GM15510 (cell line): ENCODE data around the gene ITGA2B.
A peak's percentile ranks its signal among the peaks of the same experiment; 100 is the strongest.

Source experiments
- POLR2A ChIP-seq: IDR thresholded peaks from 3 replicates; pipeline ENCODE4 v1.6.1; 2011; ENCODE audit warnings: borderline replicate concordance; ENCODE audit not compliant: insufficient read length; ENCODE audit errors: extremely low read depth

The ITGA2B gene

DNA sequence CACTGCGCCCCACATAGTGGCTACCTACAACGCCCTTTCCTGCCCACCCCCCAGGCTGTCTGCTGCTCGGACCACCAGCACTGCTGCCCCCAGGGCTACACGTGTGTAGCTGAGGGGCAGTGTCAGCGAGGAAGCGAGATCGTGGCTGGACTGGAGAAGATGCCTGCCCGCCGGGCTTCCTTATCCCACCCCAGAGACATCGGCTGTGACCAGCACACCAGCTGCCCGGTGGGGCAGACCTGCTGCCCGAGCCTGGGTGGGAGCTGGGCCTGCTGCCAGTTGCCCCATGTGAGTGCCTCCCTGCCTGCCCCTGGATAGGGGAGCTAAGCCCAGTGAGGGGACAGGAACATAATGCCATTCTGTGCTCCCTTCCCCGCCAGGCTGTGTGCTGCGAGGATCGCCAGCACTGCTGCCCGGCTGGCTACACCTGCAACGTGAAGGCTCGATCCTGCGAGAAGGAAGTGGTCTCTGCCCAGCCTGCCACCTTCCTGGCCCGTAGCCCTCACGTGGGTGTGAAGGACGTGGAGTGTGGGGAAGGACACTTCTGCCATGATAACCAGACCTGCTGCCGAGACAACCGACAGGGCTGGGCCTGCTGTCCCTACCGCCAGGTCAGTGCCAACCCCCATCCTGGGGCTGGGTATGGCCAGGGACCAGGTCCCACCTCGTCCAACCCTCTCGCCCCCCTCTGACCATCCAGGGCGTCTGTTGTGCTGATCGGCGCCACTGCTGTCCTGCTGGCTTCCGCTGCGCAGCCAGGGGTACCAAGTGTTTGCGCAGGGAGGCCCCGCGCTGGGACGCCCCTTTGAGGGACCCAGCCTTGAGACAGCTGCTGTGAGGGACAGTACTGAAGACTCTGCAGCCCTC, 37.3 kb downstream of the ITGA2B start:
- no peak for TF ChIP-seq POLR2A

DNA sequence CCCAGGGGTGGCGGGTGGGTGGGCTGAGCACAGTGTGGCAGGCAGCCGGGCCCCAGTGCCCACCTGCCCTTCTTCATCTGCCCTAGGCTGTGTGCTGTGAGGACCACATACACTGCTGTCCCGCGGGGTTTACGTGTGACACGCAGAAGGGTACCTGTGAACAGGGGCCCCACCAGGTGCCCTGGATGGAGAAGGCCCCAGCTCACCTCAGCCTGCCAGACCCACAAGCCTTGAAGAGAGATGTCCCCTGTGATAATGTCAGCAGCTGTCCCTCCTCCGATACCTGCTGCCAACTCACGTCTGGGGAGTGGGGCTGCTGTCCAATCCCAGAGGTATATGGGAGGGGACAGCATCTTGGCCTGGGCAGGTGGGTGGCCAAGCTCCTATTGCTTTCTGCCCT, 38.0 kb downstream of the ITGA2B start:
- no peak for TF ChIP-seq POLR2A

DNA sequence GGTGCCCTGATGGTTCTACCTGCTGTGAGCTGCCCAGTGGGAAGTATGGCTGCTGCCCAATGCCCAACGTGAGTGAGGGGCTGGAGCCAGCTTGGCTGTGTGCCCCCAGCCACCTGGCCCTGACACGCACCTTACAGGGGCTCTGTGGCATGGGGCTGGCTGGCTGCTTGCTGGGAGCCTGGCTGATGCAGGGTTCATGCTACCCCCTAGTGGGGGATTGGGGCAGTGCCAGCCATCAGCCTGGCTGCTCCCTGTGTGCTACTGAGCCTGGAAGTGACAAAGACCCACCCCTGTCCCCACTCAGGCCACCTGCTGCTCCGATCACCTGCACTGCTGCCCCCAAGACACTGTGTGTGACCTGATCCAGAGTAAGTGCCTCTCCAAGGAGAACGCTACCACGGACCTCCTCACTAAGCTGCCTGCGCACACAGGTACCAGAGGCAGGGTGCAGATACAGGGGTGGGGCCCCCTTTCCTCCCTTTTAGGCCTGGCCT, 38.7 kb downstream of the ITGA2B start:
- no peak for TF ChIP-seq POLR2A

DNA sequence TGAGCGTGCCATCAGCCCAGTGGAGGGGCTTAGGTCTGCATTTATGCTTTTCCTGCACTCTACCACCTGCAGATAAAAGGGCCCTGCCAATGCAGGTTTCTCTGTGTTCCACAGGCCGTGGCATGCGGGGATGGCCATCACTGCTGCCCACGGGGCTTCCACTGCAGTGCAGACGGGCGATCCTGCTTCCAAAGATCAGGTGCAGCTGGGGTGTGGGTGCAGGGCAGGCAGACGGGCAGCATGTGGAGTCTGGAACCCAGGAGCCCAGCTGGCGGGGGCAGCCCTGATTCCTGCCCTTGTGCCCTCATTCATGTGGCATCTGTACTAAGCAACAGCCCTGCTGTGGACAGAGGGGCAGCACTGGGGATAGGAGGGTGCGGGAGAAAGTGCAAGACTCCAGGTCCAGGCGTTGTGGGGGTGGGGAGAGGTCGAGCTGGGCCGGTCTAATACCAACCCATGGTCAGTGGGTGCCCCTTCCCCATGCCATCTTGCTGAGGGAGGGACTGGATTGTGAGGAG, 39.8 kb downstream of the ITGA2B start:
- TF ChIP-seq POLR2A, result no peak

DNA sequence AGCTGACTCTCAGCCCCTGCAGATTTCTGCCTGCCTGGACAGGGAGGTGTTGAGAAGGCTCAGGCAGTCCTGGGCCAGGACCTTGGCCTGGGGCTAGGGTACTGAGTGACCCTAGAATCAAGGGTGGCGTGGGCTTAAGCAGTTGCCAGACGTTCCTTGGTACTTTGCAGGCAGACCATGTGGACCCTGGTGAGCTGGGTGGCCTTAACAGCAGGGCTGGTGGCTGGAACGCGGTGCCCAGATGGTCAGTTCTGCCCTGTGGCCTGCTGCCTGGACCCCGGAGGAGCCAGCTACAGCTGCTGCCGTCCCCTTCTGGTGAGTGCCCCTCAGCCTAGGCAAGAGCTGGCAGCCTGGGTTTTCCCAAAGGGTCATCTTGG, 40.5 kb downstream of the ITGA2B start:
- no peak for TF ChIP-seq POLR2A

- TF ChIP-seq POLR2A, result no peak
Observed at GRCh38 chr17:44348234-44348987, 41.0 kb downstream of the ITGA2B start.

GRCh38 chr17:44346064-44346844, 43.2 kb downstream of the ITGA2B start:
- TF ChIP-seq POLR2A, result no peak

DNA sequence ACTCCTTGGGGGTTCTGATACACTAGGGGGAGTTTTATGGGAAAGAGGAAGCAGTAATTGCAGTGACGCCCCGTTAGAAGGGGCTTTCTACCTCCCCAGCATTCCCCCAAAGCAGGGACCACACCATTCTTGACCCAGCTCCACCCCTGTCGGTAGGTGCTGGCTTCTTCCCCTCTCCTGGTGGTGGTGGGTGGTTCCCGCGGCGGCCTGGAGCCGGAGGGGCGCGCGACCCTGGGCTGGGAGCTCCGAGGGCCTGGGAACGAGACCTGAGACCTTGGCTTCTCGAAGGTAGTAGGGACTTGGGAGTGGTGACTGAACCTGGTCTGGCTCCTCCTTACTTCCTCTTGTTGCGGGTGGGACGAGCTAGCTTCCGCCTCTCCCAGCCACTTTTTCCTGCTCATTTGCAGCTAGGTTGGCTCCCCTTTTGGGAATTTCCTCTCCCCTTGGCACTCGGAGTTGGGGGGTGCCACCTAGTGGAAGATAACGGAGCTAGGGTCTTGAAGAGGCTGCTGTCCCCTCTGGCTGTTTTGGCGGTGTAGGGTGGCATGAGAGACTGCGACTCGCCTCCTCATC, 43.9 kb downstream of the ITGA2B start:
- peak; percentile 14 for TF ChIP-seq POLR2A

DNA sequence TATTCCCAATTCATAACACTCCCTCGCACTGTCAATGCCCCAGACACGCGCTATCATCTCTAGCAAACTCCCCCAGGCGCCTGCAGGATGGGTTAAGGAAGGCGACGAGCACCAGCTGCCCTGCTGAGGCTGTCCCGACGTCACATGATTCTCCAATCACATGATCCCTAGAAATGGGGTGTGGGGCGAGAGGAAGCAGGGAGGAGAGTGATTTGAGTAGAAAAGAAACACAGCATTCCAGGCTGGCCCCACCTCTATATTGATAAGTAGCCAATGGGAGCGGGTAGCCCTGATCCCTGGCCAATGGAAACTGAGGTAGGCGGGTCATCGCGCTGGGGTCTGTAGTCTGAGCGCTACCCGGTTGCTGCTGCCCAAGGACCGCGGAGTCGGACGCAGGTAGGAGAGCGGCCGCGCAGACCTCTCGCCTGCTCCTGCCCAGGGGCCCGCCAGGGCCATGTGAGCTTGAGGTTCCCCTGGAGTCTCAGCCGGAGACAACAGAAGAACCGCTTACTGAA, 44.5 kb downstream of the ITGA2B start, which contains the start of gene GRN:
TSS of gene GRN (plus strand) at position 364 of the 515 bp plus-strand sequence. CDS start 3,863 bp downstream, outside the sequence.
- peak; percentile 93 for TF ChIP-seq POLR2A

GRCh38 chr17:44343510-44344209, 45.8 kb downstream of the ITGA2B start:
- no peak for TF ChIP-seq POLR2A

- TF ChIP-seq POLR2A, result no peak
Observed at GRCh38 chr17:44338702-44339101, 50.7 kb downstream of the ITGA2B start.

- no peak for TF ChIP-seq POLR2A
Observed at GRCh38 chr17:44335968-44336367, 53.5 kb downstream of the ITGA2B start.

DNA sequence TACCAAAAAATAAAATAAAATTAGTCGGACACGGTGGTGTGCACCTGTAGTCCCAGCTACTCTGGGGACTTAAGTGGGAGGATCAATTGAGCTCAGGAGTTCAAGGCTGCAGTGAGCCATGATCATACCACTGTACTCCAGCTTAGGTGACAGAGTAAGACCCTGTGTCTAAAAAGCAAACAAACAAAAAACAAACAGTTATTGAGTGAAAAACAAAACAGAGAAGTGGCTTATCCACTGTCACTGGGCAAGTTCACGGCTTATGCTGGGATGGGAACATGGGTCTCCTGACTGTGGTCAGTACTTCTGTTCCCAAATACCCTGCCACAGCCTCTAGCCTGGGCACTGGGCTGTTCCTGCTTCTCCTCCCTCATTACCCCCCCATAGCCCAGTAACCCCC, 53.9 kb downstream of the ITGA2B start:
- no peak for TF ChIP-seq POLR2A

GRCh38 chr17:44334727-44335126, 54.7 kb downstream of the ITGA2B start:
- TF ChIP-seq POLR2A, result no peak

GRCh38 chr17:44334315-44334714, 55.1 kb downstream of the ITGA2B start:
- TF ChIP-seq POLR2A, result no peak
